HCT116 (cell line): ENCODE results near the gene ENOX1. TPM values are rescaled to one million over a fixed set of nuclear protein-coding genes. Genes with fewer than 3 reads are reported as not detected.

ENCODE experiments used
- ATAC-seq: fragments of 200-7000 bp; cut with Tn5 transposase; 2 replicates; pipeline ENCODE4 v1.9.1; 2020; ENCODE audit warnings: mild to moderate bottlenecking, moderate library complexity
- BruUV-seq: library from RNA; stranded (reverse); fragments of 400-500 nt; replicated peaks from 2 replicates; lab custom pipeline; 2021; lab: Mats Ljungman, UMichigan
- CTCF ChIA-PET: fragments of 300-600 bp; sonication (Branson Sonifier 250); formaldehyde crosslinking; loops from one replicate; lab custom pipeline; 2021; ENCODE audit warnings: antibody characterized with exemption; lab: Charles Lee
- POLR2A ChIA-PET: fragments of 300-600, 350-600 bp; sonication (Branson Sonifier 250); formaldehyde crosslinking; loops from one replicate; lab custom pipeline; 2021; ENCODE audit warnings: antibody characterized with exemption; lab: Charles Lee
- RAD21 ChIA-PET, 2 experiments: fragments of 300-600 bp; sonication (Branson Sonifier 250); formaldehyde crosslinking; loops; one replicate each; lab custom pipeline; 2023; ENCODE audit warnings: low total read pairs in 2 of 2; ENCODE audit not compliant: uncharacterized antibody in 2 of 2, unreplicated experiment in 2 of 2, low non-redundant PET in 1 of 2; lab: Charles Lee
- DNase-seq: peaks from one replicate; pipeline ENCODE4 v3.0.0-alpha.2; 2010; ENCODE audit warnings: low read depth, low spot score
- H2AFZ ChIP-seq: fragments of 200-600 bp; shearing (Covaris generic), sonication (generic); 2 replicates; pipeline ENCODE4 v1.6.1; 2017; ENCODE audit warnings: low read depth, mixed run types, mixed read lengths, antibody characterized with exemption, low read length; ENCODE audit not compliant: poor library complexity, severe bottlenecking
- H3K27ac ChIP-seq: 2 replicates; pipeline ENCODE4 v1.5.1; 2012; ENCODE audit warnings: low read depth, low read length
- H3K27me3 ChIP-seq: fragments of 200-600 bp; sonication (generic); 2 replicates; pipeline ENCODE4 v1.6.1; 2016; ENCODE audit warnings: mixed run types, low read length, mixed read lengths; ENCODE audit not compliant: insufficient read depth
- H3K36me3 ChIP-seq, 2 experiments: fragments of 200-500 bp in 1 of 2; fragments of 200-600 bp in 1 of 2; sonication (Bioruptor generic) in 1 of 2; sonication (generic) in 1 of 2; 2 replicates each; pipeline versions ENCODE4 v1.5.1 to v1.6.1; 2014 to 2016; ENCODE audit warnings: low read length in 2 of 2, inconsistent platforms in 1 of 2, mixed read lengths in 1 of 2, mixed run types in 1 of 2; ENCODE audit not compliant: insufficient read depth in 2 of 2, control insufficient read depth in 1 of 2
- H3K4me1 ChIP-seq, 2 experiments: fragments of 200-600 bp in 1 of 2; sonication (generic) in 1 of 2; 2 replicates each; pipeline versions ENCODE4 v1.5.1 to v1.6.1; 2012 to 2017; ENCODE audit warnings: low read length in 2 of 2, inconsistent platforms in 1 of 2, mild to moderate bottlenecking in 1 of 2, mixed read lengths in 1 of 2, mixed run types in 1 of 2, moderate library complexity in 1 of 2; ENCODE audit not compliant: insufficient read depth in 2 of 2, control insufficient read depth in 1 of 2
- H3K4me2 ChIP-seq: fragments of 200-600 bp; sonication (generic); 2 replicates; pipeline ENCODE4 v1.6.1; 2017; ENCODE audit warnings: mixed run types, low read length, mixed read lengths
- H3K4me3 ChIP-seq, 2 experiments: fragments of 200-600 bp in 1 of 2; sonication (generic) in 1 of 2; replicated peaks in 1 of 2; 2 replicates each; pipeline ENCODE4 v1.5.1; 2011 to 2016; ENCODE audit warnings: low read length in 2 of 2, control low read depth in 1 of 2, low read depth in 1 of 2, mild to moderate bottlenecking in 1 of 2, mixed read lengths in 1 of 2, mixed run types in 1 of 2
- H3K79me2 ChIP-seq: fragments of 200-600 bp; sonication (generic); 2 replicates; pipeline ENCODE4 v1.6.1; 2017; ENCODE audit warnings: mild to moderate bottlenecking, mixed run types, low read length, moderate library complexity, mixed read lengths; ENCODE audit not compliant: insufficient read depth
- H3K9ac ChIP-seq: fragments of 200-600 bp; sonication (generic); 2 replicates; pipeline ENCODE4 v1.6.1; 2016; ENCODE audit warnings: low read length, mixed read lengths
- H3K9me2 ChIP-seq: fragments of 200-600 bp; sonication (generic), shearing (Covaris generic); 2 replicates; pipeline ENCODE4 v1.6.1; 2017; ENCODE audit warnings: mixed run types, mild to moderate bottlenecking, moderate library complexity; ENCODE audit not compliant: insufficient read depth
- H3K9me3 ChIP-seq, 2 experiments: fragments of 200-500 bp in 1 of 2; fragments of 200-600 bp in 1 of 2; sonication (Bioruptor generic) in 1 of 2; sonication (generic) in 1 of 2; 2 replicates each; pipeline ENCODE4 v1.6.1; 2014 to 2017; ENCODE audit warnings: low read length in 2 of 2, mixed read lengths in 2 of 2, inconsistent platforms in 1 of 2, low read depth in 1 of 2, mild to moderate bottlenecking in 1 of 2, mixed run types in 1 of 2, moderate library complexity in 1 of 2; ENCODE audit not compliant: control insufficient read depth in 1 of 2, insufficient read depth in 1 of 2
- H4K20me1 ChIP-seq: fragments of 200-600 bp; sonication (generic), shearing (Covaris generic); 2 replicates; pipeline ENCODE4 v1.6.1; 2017; ENCODE audit warnings: mixed run types, mild to moderate bottlenecking, moderate library complexity; ENCODE audit not compliant: insufficient read depth
- CBX3 ChIP-seq: IDR thresholded peaks from 2 replicates; pipeline ENCODE4 v1.6.1; 2012; ENCODE audit warnings: low read depth
- CEBPB ChIP-seq: IDR thresholded peaks from 2 replicates; pipeline ENCODE4 v1.6.1; 2012; ENCODE audit warnings: low read depth
- EGR1 ChIP-seq: IDR thresholded peaks from 2 replicates; pipeline ENCODE4 v1.6.1; 2012; ENCODE audit warnings: low read depth
- ELF1 ChIP-seq: IDR thresholded peaks from 2 replicates; pipeline ENCODE4 v1.6.1; 2012; ENCODE audit warnings: low read depth, borderline replicate concordance
- EZH2 ChIP-seq: fragments of 200-600 bp; sonication (generic); IDR thresholded peaks from 2 replicates; pipeline ENCODE4 v1.6.1; 2017; ENCODE audit warnings: antibody characterized with exemption, mixed run types
- EZH2phosphoT487 ChIP-seq: fragments of 200-600 bp; IDR thresholded peaks from 2 replicates; pipeline ENCODE4 v1.6.1; 2018; ENCODE audit warnings: antibody characterized with exemption, borderline replicate concordance
- JUND ChIP-seq: IDR thresholded peaks from 2 replicates; pipeline ENCODE4 v1.6.1; 2012
- POLR2A ChIP-seq: IDR thresholded peaks from 2 replicates; pipeline ENCODE4 v1.7.0; 2011; ENCODE audit warnings: borderline replicate concordance; ENCODE audit not compliant: insufficient read depth, insufficient read length; ENCODE audit errors: extremely low read depth
- POLR2AphosphoS5 ChIP-seq: IDR thresholded peaks from 2 replicates; pipeline ENCODE4 v1.6.1; 2011; ENCODE audit warnings: mild to moderate bottlenecking, low read depth, low read length, moderate library complexity
- RAD21 ChIP-seq: IDR thresholded peaks from 2 replicates; pipeline ENCODE4 v1.6.1; 2012; ENCODE audit warnings: low read depth, mild to moderate bottlenecking
- REST ChIP-seq: IDR thresholded peaks from 2 replicates; pipeline ENCODE4 v1.6.1; 2012; ENCODE audit warnings: low read depth
- SIN3A ChIP-seq: IDR thresholded peaks from 2 replicates; pipeline ENCODE4 v1.6.1; 2012; ENCODE audit warnings: low read depth
- SP1 ChIP-seq: IDR thresholded peaks from 2 replicates; pipeline ENCODE4 v1.6.1; 2012; ENCODE audit warnings: low read depth
- SRF ChIP-seq: IDR thresholded peaks from 2 replicates; pipeline ENCODE4 v1.6.1; 2012; ENCODE audit warnings: low read depth
- TCF7L2 ChIP-seq: IDR thresholded peaks from 2 replicates; pipeline ENCODE4 v1.7.0; 2011; ENCODE audit warnings: borderline replicate concordance, inconsistent platforms; ENCODE audit not compliant: insufficient read depth, insufficient read length; ENCODE audit errors: extremely low read depth
- YY1 ChIP-seq: IDR thresholded peaks from 2 replicates; pipeline ENCODE4 v1.6.1; 2011; ENCODE audit warnings: low read length, low read depth, moderate library complexity, mild to moderate bottlenecking; ENCODE audit not compliant: insufficient replicate concordance; ENCODE audit errors: extremely low read depth
- ZBTB33 ChIP-seq: IDR thresholded peaks from 2 replicates; pipeline ENCODE4 v1.6.1; 2011; ENCODE audit warnings: mild to moderate bottlenecking, low read length, moderate library complexity; ENCODE audit not compliant: insufficient replicate concordance; ENCODE audit errors: extremely low read depth
- ZFX ChIP-seq: fragments of 450-650 bp; IDR thresholded peaks from 2 replicates; pipeline ENCODE4 v1.6.1; 2017
- intact Hi-C: fragments of 100-400 bp; cut with micrococcal nuclease; formaldehyde crosslinking; loops from 2 replicates; pipeline ENCODE4 v1.10.0; 2022
- total RNA-seq: library from RNA; stranded (reverse); gene quantifications from one replicate; pipeline ENCODE4 v1.2.1, GENCODE V29; 2021; ENCODE audit not compliant: unreplicated experiment
- TF ChIP-seq, protein P1 (sequence below), 3 experiments: fragments of 200-600 bp in 1 of 3; sonication (generic) in 1 of 3; IDR thresholded peaks in 2 of 3; conservative IDR thresholded peaks in 1 of 3; 2 replicates each; pipeline ENCODE4 v1.5.1; 2012 to 2017; ENCODE audit warnings: low read depth in 2 of 3, low read length in 2 of 3, antibody characterized with exemption in 1 of 3, borderline replicate concordance in 1 of 3, control low read depth in 1 of 3, mild to moderate bottlenecking in 1 of 3, mixed read lengths in 1 of 3, mixed run types in 1 of 3, moderate library complexity in 1 of 3; ENCODE audit not compliant: insufficient read depth in 1 of 3
- TF ChIP-seq, protein P2 (sequence below): IDR thresholded peaks from 2 replicates; pipeline ENCODE4 v1.6.1; 2012

ENOX1 gene
- total RNA-seq, 1 experiment from 2014 or later, result 4.5 TPM

DNA sequence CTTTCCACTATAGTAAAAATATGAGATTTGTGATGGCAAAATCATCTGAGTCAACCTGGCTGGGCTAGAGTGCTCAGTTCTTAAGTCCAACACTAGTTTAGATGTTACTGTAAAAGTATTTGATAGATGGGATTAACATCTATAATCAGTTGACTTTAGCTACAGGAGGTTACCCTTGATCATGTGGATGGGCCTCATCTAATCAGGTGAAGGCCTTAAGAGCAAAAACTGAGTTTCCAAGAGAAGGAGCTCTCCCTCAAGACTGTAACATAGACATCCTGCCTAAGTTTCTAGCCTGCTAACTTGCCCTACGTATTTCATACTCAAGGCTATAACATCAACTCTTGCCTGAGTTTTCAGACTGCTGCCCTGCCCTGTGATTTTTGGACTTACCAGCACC is 132.8 kb downstream of the ENOX1 start:
- Histone ChIP-seq H3K4me3 (no peak overlapping the region), H3K79me2 (no peaks in the 10 kb centered on the region), H3K9me2 (no peaks in the 10 kb centered on the region), H3K9ac (no peak overlapping the region), H3K9me3 (no peaks in the 10 kb centered on the region), H3K27ac (no peak overlapping the region), H3K4me2 (no peak overlapping the region), H4K20me1 (no peaks in the 10 kb centered on the region), H2AFZ (no peak overlapping the region), H3K4me1 (no peaks in the 10 kb centered on the region), H3K27me3 (no peaks in the 10 kb centered on the region; the same call in 1 of the 2 replicates), H3K36me3 (no peaks in the 10 kb centered on the region)
- BruUV-seq, result no TSS peak
- DNase-seq, result no peak
- RAD21 ChIA-PET, result no interaction called here
- TF ChIP-seq ZBTB33 (no peak), EGR1 (no peak), SP1 (no peak), ZFX (no peak), YY1 (no peak), CBX3 (no peak), CEBPB (no peak), SRF (no peak), JUND (no peak), ELF1 (no peak), RAD21 (no peak), POLR2AphosphoS5 (no peak), POLR2A (no peak), SIN3A (no peak), REST (no peak), EZH2 (no peak), TCF7L2 (no peak), EZH2phosphoT487 (no peak)
- TF ChIP-seq, protein P1, sequence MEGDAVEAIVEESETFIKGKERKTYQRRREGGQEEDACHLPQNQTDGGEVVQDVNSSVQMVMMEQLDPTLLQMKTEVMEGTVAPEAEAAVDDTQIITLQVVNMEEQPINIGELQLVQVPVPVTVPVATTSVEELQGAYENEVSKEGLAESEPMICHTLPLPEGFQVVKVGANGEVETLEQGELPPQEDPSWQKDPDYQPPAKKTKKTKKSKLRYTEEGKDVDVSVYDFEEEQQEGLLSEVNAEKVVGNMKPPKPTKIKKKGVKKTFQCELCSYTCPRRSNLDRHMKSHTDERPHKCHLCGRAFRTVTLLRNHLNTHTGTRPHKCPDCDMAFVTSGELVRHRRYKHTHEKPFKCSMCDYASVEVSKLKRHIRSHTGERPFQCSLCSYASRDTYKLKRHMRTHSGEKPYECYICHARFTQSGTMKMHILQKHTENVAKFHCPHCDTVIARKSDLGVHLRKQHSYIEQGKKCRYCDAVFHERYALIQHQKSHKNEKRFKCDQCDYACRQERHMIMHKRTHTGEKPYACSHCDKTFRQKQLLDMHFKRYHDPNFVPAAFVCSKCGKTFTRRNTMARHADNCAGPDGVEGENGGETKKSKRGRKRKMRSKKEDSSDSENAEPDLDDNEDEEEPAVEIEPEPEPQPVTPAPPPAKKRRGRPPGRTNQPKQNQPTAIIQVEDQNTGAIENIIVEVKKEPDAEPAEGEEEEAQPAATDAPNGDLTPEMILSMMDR (IDR thresholded peaks at IDR 0.05 in 2 of 3, conservative IDR thresholded peaks at IDR 0.05 in 1 of 3; ENCODE audit: borderline replicate concordance in 1 of 3, insufficient read depth in 1 of 3, low read depth in 2 of 3, low read length in 2 of 3), result no peak
- TF ChIP-seq, protein P2, sequence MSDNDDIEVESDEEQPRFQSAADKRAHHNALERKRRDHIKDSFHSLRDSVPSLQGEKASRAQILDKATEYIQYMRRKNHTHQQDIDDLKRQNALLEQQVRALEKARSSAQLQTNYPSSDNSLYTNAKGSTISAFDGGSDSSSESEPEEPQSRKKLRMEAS, result no peak
- no peak for ATAC-seq
- intact Hi-C loops, result no loop called here
- CTCF ChIA-PET, result no interaction called here
- POLR2A ChIA-PET, result no interaction called here
